Breast epithelium (tissue), 3 donors: Measurements from ENCODE around the gene FAM120C.

Source experiments
- CTCF ChIP-seq, 3 donors: fragments of 450-650 bp; IDR thresholded peaks; one replicate each; pipeline ENCODE4 v1.5.1; 2016 to 2017; ENCODE audit warnings: antibody characterized with exemption in 3 of 3, mild to moderate bottlenecking in 3 of 3, moderate library complexity in 3 of 3
- POLR2A ChIP-seq: fragments of 450-650 bp; IDR thresholded peaks from one replicate; pipeline ENCODE4 v1.6.1; 2016; ENCODE audit warnings: antibody characterized with exemption, mild to moderate bottlenecking, moderate library complexity
- POLR2AphosphoS5 ChIP-seq, 3 donors: sonication (generic); formaldehyde crosslinking; IDR thresholded peaks; one replicate each; pipeline ENCODE4 v1.6.1; 2017; ENCODE audit warnings: antibody characterized with exemption in 3 of 3

GRCh38 chrX:54180403-54180802 lies 2.7 kb downstream of the FAM120C start:
- TF ChIP-seq CTCF (IDR thresholded peaks at IDR 0.05): no peak
- no peak for TF ChIP-seq POLR2A
- no peak for TF ChIP-seq POLR2AphosphoS5 (IDR thresholded peaks at IDR 0.05)
